Measurements from ENCODE around the gene ERC2. TPM values are rescaled to one million over a fixed set of nuclear protein-coding genes. Genes with fewer than 3 reads are reported as not detected.

The ERC2 gene
- total RNA-seq, 2 experiments from 2014 or later: not detected

DNA sequence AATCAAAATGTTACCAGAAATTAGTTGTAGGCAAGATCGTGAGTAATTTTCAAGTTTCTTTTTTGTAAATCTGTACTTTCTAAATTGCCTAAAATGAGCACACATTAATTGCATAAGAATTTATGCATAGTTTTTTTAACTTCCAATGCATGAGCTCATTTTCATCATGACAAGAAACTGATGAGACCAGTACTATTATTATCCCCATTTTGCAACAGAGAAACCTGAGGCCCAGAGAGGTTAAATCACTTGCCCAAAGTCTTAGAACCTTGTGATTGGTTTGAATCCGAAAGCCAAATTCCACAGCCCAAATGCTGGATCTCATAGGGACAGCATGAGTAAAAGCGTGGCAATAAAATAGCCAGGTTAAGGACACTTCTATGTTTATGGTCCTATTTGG lies 274.7 kb downstream of the ERC2 start:
- no TSS peak for BruUV-seq (replicated peaks)

DNA sequence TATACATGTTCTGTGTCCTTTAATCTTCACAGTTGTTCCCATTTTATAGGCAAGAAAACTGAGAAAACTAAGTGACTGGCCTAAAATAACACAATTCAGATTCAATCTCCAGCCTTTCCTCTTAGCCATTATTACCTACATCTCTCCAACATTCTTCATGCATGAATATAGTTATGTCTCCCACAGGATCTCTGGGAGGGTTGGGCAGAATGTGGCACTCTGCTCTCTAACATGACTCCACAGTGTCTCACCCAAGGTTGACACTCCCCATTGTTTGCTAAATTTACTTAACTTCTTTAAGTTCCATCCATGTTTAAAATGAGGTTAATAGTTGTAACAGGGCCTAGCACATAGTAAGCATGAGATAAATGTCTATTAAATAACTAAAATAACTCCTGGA lies 276.3 kb downstream of the ERC2 start:
- Histone ChIP-seq H3K4me3 (ENCODE audit: low read depth, low read length, poor library complexity, severe bottlenecking) (no peak overlapping the region), H3K9me3 (ENCODE audit: low read length) (no peaks in the 10 kb centered on the region), H3K9me2 (ENCODE audit: insufficient read depth, low read length) (no peaks in the 10 kb centered on the region), H2AFZ (ENCODE audit: low read length) (no peak overlapping the region), H3K36me3 (ENCODE audit: insufficient read depth, low read length) (no peaks in the 10 kb centered on the region), H3K79me2 (ENCODE audit: insufficient read depth, low read depth, low read length) (no peaks in the 10 kb centered on the region), H3K4me1 (ENCODE audit: insufficient read depth, low read length, poor library complexity, severe bottlenecking) (no peaks in the 10 kb centered on the region), H3K27ac (ENCODE audit: low read depth, low read length, poor library complexity, severe bottlenecking) (no peak overlapping the region), H4K20me1 (ENCODE audit: insufficient read depth, low read length) (no peaks in the 10 kb centered on the region), H3K4me2 (ENCODE audit: low read length) (no peak overlapping the region)
- CTCF ChIA-PET (ENCODE audit: unreplicated experiment): no interaction called here
- TF ChIP-seq CTCF (conservative IDR thresholded peaks at IDR 0.05; ENCODE audit: low read length) (no peak), EZH2phosphoT487 (IDR thresholded peaks at IDR 0.05; ENCODE audit: borderline replicate concordance, low read depth, low read length) (no peak)
- DNase-seq (ENCODE audit: low spot score): no peak
- intact Hi-C loops (cut with micrococcal nuclease; ENCODE audit: unreplicated experiment): no loop called here
- no TSS peak for BruUV-seq (replicated peaks)
- POLR2A ChIA-PET: no interaction called here

More for the DNA sequence above, 274.7 kb downstream of the ERC2 start:
- CTCF ChIA-PET (ENCODE audit: unreplicated experiment): no interaction called here
- Histone ChIP-seq H3K27ac (ENCODE audit: low read depth, low read length, poor library complexity, severe bottlenecking) (no peak overlapping the region), H3K9me2 (ENCODE audit: insufficient read depth, low read length) (no peaks in the 10 kb centered on the region), H3K4me3 (ENCODE audit: low read depth, low read length, poor library complexity, severe bottlenecking) (no peak overlapping the region), H3K4me1 (ENCODE audit: insufficient read depth, low read length, poor library complexity, severe bottlenecking) (no peaks in the 10 kb centered on the region), H4K20me1 (ENCODE audit: insufficient read depth, low read length) (no peaks in the 10 kb centered on the region), H3K4me2 (ENCODE audit: low read length) (no peak overlapping the region), H3K79me2 (ENCODE audit: insufficient read depth, low read depth, low read length) (no peaks in the 10 kb centered on the region), H3K9me3 (ENCODE audit: low read length) (no peaks in the 10 kb centered on the region), H3K36me3 (ENCODE audit: insufficient read depth, low read length) (no peaks in the 10 kb centered on the region), H2AFZ (ENCODE audit: low read length) (no peak overlapping the region)
- POLR2A ChIA-PET: no interaction called here
- intact Hi-C loops (cut with micrococcal nuclease; ENCODE audit: unreplicated experiment): no loop called here
- TF ChIP-seq EZH2phosphoT487 (IDR thresholded peaks at IDR 0.05; ENCODE audit: borderline replicate concordance, low read depth, low read length) (no peak), CTCF (conservative IDR thresholded peaks at IDR 0.05; ENCODE audit: low read length) (no peak)
- no peak for DNase-seq (ENCODE audit: low spot score)

- Histone ChIP-seq H3K4me1 (ENCODE audit: insufficient read depth, low read length, poor library complexity, severe bottlenecking) (no peaks in the 10 kb centered on the region), H3K4me3 (ENCODE audit: low read depth, low read length, poor library complexity, severe bottlenecking) (no peak overlapping the region), H2AFZ (ENCODE audit: low read length) (no peak overlapping the region), H4K20me1 (ENCODE audit: insufficient read depth, low read length) (no peaks in the 10 kb centered on the region), H3K79me2 (ENCODE audit: insufficient read depth, low read depth, low read length) (no peaks in the 10 kb centered on the region), H3K9me2 (ENCODE audit: insufficient read depth, low read length) (no peaks in the 10 kb centered on the region), H3K4me2 (ENCODE audit: low read length) (no peak overlapping the region), H3K9me3 (ENCODE audit: low read length) (no peaks in the 10 kb centered on the region), H3K36me3 (ENCODE audit: insufficient read depth, low read length) (no peaks in the 10 kb centered on the region), H3K27ac (ENCODE audit: low read depth, low read length, poor library complexity, severe bottlenecking) (no peak overlapping the region)
- TF ChIP-seq CTCF (conservative IDR thresholded peaks at IDR 0.05; ENCODE audit: low read length): no peak
- no peak for TF ChIP-seq EZH2phosphoT487 (IDR thresholded peaks at IDR 0.05; ENCODE audit: borderline replicate concordance, low read depth, low read length)
- DNase-seq (ENCODE audit: low spot score): no peak
- CTCF ChIA-PET (ENCODE audit: unreplicated experiment): no interaction called here
- BruUV-seq (replicated peaks): no TSS peak
- POLR2A ChIA-PET: interaction anchor here (0.9 kb wide), 1 partner anchor 26 kb away, joined by 3 read pairs; no protein-coding TSS in a partner anchor
- intact Hi-C loops (cut with micrococcal nuclease; ENCODE audit: unreplicated experiment): no loop called here
Observed at GRCh38 chr3:56190771-56191305, 277.4 kb downstream of the ERC2 start.

Measured in OCI-LY7 (cell line).